HepG2 (cell line): ENCODE results near the gene CARD19.

Experiments used
- BHLHE40 ChIP-seq: IDR thresholded peaks from 2 replicates; pipeline ENCODE4 v1.6.1; 2011; ENCODE audit warnings: low read length, improper control_type of control experiment
- NFE2L2 ChIP-seq: fragments of 150-350 bp; IDR thresholded peaks from 2 replicates; pipeline ENCODE4 v1.6.1; 2014; ENCODE audit warnings: low read length
- POLR2A ChIP-seq, 2 experiments: IDR thresholded peaks; 2 replicates each; pipeline ENCODE4 v1.6.1; 2011; ENCODE audit warnings: low read depth in 2 of 2, low read length in 2 of 2, mild to moderate bottlenecking in 1 of 2, moderate library complexity in 1 of 2; ENCODE audit not compliant: insufficient read depth in 1 of 2
- TF ChIP-seq, protein P1 (sequence below): sonication (generic); formaldehyde crosslinking; IDR thresholded peaks from 2 replicates; pipeline ENCODE4 v1.4.0; 2020; ENCODE audit warnings: missing genetic modification reagents
- TF ChIP-seq, protein P2 (sequence below): sonication (generic); formaldehyde crosslinking; IDR thresholded peaks from 2 replicates; pipeline ENCODE4 v1.5.0; 2020; ENCODE audit warnings: mild to moderate bottlenecking, missing genetic modification reagents, moderate library complexity
- TF ChIP-seq, protein P3 (sequence below): sonication (generic); formaldehyde crosslinking; IDR thresholded peaks from 2 replicates; pipeline ENCODE4 v1.4.0; 2020; ENCODE audit warnings: missing genetic modification reagents, mild to moderate bottlenecking, borderline replicate concordance
- TF ChIP-seq, protein P4 (sequence below): sonication (generic); formaldehyde crosslinking; IDR thresholded peaks from 2 replicates; pipeline ENCODE4 v1.4.0; 2020; ENCODE audit warnings: missing genetic modification reagents
- TF ChIP-seq, protein P5 (sequence below), 2 experiments: fragments of 450-650 bp in 1 of 2; sonication (generic) in 1 of 2; formaldehyde crosslinking; IDR thresholded peaks; 2 replicates each; pipeline versions ENCODE4 v1.5.0 to v1.8.0; 2020 to 2022; ENCODE audit warnings: mild to moderate bottlenecking in 1 of 2, missing genetic modification reagents in 1 of 2

DNA sequence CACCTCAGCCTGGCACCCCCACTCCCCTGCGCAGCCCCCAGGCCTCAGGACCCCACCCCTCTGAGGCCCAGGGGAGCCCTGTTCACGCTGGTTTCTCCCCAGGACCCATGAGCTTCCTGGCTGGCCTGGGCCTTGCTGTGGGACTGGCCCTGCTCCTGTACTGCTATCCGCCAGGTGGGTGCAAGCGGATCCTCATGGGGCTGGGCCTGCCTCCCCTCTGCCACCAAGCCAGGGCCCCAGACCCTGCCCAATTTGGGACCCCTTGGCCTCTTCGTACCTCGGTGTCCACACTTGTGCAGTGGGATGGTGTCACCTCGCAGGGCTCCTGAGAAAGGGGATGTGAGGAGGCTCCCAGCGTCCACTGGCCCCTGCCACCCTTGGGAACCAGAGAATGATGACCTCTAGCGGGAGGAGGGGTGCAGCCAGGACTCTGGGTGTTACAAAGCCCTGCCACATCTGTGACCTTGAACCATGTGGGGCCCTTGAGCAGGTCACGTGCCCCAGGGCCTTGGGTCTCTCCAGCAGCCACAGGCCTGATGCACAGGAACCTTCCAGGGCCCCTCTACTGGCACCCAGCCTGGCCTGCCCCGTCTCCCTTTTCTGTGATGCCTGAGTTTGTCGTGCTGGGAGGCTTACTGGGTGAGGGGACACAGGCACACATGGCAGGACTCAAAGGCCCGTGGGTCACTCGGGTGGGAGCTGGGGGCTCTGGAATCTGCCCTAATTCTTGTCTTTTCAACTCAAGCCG lies 16.3 kb downstream of the CARD19 start:
- TF ChIP-seq POLR2A (IDR thresholded peaks at IDR 0.05; ENCODE audit: insufficient read depth in 1 of 2, low read depth in 2 of 2, low read length in 2 of 2) (no peak), NFE2L2 (no peak), BHLHE40 (peak; percentile 96)
- TF ChIP-seq, protein P1, sequence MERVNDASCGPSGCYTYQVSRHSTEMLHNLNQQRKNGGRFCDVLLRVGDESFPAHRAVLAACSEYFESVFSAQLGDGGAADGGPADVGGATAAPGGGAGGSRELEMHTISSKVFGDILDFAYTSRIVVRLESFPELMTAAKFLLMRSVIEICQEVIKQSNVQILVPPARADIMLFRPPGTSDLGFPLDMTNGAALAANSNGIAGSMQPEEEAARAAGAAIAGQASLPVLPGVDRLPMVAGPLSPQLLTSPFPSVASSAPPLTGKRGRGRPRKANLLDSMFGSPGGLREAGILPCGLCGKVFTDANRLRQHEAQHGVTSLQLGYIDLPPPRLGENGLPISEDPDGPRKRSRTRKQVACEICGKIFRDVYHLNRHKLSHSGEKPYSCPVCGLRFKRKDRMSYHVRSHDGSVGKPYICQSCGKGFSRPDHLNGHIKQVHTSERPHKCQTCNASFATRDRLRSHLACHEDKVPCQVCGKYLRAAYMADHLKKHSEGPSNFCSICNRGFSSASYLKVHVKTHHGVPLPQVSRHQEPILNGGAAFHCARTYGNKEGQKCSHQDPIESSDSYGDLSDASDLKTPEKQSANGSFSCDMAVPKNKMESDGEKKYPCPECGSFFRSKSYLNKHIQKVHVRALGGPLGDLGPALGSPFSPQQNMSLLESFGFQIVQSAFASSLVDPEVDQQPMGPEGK (CRISPR knock-in tag): peak; percentile 87
- TF ChIP-seq, protein P2, sequence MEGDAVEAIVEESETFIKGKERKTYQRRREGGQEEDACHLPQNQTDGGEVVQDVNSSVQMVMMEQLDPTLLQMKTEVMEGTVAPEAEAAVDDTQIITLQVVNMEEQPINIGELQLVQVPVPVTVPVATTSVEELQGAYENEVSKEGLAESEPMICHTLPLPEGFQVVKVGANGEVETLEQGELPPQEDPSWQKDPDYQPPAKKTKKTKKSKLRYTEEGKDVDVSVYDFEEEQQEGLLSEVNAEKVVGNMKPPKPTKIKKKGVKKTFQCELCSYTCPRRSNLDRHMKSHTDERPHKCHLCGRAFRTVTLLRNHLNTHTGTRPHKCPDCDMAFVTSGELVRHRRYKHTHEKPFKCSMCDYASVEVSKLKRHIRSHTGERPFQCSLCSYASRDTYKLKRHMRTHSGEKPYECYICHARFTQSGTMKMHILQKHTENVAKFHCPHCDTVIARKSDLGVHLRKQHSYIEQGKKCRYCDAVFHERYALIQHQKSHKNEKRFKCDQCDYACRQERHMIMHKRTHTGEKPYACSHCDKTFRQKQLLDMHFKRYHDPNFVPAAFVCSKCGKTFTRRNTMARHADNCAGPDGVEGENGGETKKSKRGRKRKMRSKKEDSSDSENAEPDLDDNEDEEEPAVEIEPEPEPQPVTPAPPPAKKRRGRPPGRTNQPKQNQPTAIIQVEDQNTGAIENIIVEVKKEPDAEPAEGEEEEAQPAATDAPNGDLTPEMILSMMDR: peak; percentile 87
- TF ChIP-seq, protein P3, sequence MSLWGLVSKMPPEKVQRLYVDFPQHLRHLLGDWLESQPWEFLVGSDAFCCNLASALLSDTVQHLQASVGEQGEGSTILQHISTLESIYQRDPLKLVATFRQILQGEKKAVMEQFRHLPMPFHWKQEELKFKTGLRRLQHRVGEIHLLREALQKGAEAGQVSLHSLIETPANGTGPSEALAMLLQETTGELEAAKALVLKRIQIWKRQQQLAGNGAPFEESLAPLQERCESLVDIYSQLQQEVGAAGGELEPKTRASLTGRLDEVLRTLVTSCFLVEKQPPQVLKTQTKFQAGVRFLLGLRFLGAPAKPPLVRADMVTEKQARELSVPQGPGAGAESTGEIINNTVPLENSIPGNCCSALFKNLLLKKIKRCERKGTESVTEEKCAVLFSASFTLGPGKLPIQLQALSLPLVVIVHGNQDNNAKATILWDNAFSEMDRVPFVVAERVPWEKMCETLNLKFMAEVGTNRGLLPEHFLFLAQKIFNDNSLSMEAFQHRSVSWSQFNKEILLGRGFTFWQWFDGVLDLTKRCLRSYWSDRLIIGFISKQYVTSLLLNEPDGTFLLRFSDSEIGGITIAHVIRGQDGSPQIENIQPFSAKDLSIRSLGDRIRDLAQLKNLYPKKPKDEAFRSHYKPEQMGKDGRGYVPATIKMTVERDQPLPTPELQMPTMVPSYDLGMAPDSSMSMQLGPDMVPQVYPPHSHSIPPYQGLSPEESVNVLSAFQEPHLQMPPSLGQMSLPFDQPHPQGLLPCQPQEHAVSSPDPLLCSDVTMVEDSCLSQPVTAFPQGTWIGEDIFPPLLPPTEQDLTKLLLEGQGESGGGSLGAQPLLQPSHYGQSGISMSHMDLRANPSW (CRISPR knock-in tag): no peak
- TF ChIP-seq, protein P4, sequence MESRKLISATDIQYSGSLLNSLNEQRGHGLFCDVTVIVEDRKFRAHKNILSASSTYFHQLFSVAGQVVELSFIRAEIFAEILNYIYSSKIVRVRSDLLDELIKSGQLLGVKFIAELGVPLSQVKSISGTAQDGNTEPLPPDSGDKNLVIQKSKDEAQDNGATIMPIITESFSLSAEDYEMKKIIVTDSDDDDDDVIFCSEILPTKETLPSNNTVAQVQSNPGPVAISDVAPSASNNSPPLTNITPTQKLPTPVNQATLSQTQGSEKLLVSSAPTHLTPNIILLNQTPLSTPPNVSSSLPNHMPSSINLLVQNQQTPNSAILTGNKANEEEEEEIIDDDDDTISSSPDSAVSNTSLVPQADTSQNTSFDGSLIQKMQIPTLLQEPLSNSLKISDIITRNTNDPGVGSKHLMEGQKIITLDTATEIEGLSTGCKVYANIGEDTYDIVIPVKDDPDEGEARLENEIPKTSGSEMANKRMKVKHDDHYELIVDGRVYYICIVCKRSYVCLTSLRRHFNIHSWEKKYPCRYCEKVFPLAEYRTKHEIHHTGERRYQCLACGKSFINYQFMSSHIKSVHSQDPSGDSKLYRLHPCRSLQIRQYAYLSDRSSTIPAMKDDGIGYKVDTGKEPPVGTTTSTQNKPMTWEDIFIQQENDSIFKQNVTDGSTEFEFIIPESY: peak; percentile 82
- TF ChIP-seq, protein P5, sequence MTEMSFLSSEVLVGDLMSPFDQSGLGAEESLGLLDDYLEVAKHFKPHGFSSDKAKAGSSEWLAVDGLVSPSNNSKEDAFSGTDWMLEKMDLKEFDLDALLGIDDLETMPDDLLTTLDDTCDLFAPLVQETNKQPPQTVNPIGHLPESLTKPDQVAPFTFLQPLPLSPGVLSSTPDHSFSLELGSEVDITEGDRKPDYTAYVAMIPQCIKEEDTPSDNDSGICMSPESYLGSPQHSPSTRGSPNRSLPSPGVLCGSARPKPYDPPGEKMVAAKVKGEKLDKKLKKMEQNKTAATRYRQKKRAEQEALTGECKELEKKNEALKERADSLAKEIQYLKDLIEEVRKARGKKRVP (CRISPR knock-in tag; IDR thresholded peaks at IDR 0.05): 0 out of 4 replicates have a peak, but pooled peaks of 1 of the 2 experiments have one; percentile 59
